Measurements from ENCODE around the gene NAT16. TPM values are rescaled to one million over a fixed set of nuclear protein-coding genes. Genes with fewer than 3 reads are reported as not detected.

Gene NAT16
- total and polyA plus RNA-seq, 2 of the 13 experiments (the other 11 are each of a cell fraction or from before 2014, with no cell fraction given) = 0.04 TPM; not detected in 1

DNA sequence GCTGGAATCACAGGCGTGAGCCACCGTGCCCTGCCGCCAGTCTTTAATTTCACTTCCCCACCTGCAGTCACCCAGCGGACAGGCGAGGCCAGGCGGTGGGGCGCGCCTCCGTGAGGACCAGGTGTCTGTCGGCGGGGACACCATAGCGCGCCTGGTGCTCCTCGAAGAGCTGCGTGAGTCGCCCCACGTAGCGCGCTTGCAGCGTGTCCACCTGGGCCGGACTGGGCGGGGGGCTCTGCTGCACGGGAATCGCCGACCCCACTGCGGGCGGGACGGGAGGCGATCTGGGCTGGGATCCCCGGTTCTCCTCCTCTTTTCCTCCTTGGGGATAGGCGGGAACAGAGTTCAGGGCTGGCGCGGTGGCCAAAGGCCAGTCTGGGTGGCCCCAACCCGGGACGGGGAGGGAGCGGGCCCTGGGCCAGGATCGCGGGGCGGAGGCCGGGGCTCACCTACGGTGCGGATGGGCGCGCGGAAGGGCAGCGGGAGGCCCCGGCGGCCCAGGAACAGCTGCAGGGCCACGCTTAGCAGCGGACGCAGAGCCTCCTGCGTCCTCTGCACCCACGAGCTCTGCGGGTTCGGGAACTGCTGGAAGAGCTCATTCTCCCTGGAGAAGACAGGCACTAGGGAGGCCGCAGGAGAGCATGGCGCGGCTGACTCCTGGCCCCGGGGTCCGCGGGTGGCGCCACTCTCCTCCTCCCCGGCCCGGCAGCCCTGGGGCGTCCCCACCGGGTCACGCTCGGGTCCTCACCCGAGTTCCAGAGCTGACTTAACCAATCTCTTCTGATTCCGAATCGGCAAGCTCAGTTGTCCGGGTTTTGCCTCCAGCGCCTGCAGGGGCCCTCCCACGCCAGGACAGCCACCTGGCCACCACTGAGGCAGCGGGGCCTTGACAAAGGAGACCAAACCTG is 21.9 kb upstream of the NAT16 start (continued):
- peak; percentile 48; the same call in 1 of the 2 replicates for TF ChIP-seq ARID2 (CRISPR knock-in tag; IDR thresholded peaks at IDR 0.05; ENCODE audit: borderline replicate concordance)
- TF ChIP-seq, protein P1, sequence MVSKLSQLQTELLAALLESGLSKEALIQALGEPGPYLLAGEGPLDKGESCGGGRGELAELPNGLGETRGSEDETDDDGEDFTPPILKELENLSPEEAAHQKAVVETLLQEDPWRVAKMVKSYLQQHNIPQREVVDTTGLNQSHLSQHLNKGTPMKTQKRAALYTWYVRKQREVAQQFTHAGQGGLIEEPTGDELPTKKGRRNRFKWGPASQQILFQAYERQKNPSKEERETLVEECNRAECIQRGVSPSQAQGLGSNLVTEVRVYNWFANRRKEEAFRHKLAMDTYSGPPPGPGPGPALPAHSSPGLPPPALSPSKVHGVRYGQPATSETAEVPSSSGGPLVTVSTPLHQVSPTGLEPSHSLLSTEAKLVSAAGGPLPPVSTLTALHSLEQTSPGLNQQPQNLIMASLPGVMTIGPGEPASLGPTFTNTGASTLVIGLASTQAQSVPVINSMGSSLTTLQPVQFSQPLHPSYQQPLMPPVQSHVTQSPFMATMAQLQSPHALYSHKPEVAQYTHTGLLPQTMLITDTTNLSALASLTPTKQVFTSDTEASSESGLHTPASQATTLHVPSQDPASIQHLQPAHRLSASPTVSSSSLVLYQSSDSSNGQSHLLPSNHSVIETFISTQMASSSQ (IDR thresholded peaks at IDR 0.05; ENCODE audit: low read depth) = no peak
- TF ChIP-seq, protein P1 (CRISPR knock-in tag; IDR thresholded peaks at IDR 0.05; ENCODE audit: borderline replicate concordance) = no peak
- no peak for TF ChIP-seq ZNF674 (CRISPR knock-in tag; IDR thresholded peaks at IDR 0.05; ENCODE audit: low read depth)
- TF ChIP-seq DPF2 (CRISPR knock-in tag; IDR thresholded peaks at IDR 0.05; ENCODE audit: borderline replicate concordance, low read depth) = no peak
- peak; percentile 46; the same call in 1 of the 2 replicates for TF ChIP-seq CHD4 (IDR thresholded peaks at IDR 0.05; ENCODE audit: borderline replicate concordance, low read length)
- no peak for TF ChIP-seq FOXK2 (IDR thresholded peaks at IDR 0.05)
- TF ChIP-seq, protein P2, sequence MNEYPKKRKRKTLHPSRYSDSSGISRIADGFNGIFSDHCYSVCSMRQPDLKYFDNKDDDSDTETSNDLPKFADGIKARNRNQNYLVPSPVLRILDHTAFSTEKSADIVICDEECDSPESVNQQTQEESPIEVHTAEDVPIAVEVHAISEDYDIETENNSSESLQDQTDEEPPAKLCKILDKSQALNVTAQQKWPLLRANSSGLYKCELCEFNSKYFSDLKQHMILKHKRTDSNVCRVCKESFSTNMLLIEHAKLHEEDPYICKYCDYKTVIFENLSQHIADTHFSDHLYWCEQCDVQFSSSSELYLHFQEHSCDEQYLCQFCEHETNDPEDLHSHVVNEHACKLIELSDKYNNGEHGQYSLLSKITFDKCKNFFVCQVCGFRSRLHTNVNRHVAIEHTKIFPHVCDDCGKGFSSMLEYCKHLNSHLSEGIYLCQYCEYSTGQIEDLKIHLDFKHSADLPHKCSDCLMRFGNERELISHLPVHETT (CRISPR knock-in tag; conservative IDR thresholded peaks at IDR 0.05) = no peak
- TF ChIP-seq, protein P3, sequence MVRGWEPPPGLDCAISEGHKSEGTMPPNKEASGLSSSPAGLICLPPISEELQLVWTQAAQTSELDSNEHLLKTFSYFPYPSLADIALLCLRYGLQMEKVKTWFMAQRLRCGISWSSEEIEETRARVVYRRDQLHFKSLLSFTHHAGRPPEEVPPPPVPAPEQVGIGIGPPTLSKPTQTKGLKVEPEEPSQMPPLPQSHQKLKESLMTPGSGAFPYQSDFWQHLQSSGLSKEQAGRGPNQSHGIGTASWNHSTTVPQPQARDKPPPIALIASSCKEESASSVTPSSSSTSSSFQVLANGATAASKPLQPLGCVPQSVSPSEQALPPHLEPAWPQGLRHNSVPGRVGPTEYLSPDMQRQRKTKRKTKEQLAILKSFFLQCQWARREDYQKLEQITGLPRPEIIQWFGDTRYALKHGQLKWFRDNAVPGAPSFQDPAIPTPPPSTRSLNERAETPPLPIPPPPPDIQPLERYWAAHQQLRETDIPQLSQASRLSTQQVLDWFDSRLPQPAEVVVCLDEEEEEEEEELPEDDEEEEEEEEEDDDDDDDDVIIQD (CRISPR knock-in tag; IDR thresholded peaks at IDR 0.05; ENCODE audit: low read depth) = no peak
- no peak for TF ChIP-seq MTF2 (CRISPR knock-in tag; IDR thresholded peaks at IDR 0.05; ENCODE audit: borderline replicate concordance)
- TF ChIP-seq NFIB (CRISPR knock-in tag; IDR thresholded peaks at IDR 0.05; ENCODE audit: borderline replicate concordance) = no peak
- 0 out of 2 replicates have a peak, but pooled peaks have one; percentile 13 for TF ChIP-seq ZNF670 (CRISPR knock-in tag; IDR thresholded peaks at IDR 0.05; ENCODE audit: borderline replicate concordance)
